Stimulated activated CD8-positive, alpha-beta memory T cell treated with anti-CD3 and anti-CD28 coated beads, Interleukin-4, amount 100 ng/mL, for 4 hours (primary cell): ENCODE measurements around the gene DOLPP1.

Source experiments
- DNase-seq, 2 donors: peaks; one replicate each; pipeline ENCODE4 v3.0.0-alpha.2; 2020; ENCODE audit warnings: low read depth in 2 of 2, low spot score in 1 of 2

DOLPP1 gene

DNA sequence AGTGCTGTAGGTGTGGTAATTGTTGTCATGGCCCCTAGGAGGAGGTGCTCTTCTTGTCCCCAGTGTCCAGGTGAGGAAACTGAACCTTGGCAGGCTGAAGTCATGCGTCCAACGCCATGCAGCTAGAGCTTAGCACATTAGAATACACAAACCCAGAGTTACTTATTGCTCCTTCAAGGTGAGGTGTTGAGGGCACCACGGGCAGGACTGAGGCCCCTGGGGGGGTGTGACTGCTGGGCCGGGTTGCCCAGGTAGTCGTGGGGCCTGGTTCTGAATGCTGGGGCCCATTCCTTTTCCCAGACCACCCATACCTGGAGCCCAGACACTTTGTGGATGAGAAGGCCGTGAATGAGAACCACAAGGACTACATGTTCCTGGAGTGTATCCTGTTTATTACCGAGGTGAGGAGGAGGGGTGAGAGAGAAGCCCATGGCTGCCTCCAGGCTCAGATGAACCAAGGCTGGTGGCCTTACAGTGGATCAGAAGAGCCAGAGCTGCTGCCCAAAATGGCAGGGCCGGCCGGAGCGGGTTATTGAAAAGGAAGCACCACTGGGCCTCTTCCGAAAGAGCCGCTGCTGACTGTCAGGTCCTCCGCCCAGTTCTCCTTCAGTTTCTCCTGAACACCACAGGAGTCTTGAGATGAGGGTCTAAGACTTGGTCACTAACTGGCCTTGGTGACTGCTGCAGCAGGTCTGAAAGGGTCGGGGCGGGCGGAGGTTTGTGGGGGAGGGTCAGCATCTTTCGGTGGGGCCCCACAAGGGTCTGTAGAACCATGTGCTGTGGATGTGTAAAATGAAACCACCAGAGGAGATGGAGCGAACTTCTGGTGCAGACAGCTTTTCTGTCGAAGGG, 56.6 kb downstream of the DOLPP1 start:
- no peak for DNase-seq

GRCh38 chr9:129138144-129138462, 57.2 kb downstream of the DOLPP1 start:
- DNase-seq = no peak

- no peak for DNase-seq
These were observed 57.7 kb downstream of the DOLPP1 start for GRCh38 chr9:129138476-129139232.

DNA sequence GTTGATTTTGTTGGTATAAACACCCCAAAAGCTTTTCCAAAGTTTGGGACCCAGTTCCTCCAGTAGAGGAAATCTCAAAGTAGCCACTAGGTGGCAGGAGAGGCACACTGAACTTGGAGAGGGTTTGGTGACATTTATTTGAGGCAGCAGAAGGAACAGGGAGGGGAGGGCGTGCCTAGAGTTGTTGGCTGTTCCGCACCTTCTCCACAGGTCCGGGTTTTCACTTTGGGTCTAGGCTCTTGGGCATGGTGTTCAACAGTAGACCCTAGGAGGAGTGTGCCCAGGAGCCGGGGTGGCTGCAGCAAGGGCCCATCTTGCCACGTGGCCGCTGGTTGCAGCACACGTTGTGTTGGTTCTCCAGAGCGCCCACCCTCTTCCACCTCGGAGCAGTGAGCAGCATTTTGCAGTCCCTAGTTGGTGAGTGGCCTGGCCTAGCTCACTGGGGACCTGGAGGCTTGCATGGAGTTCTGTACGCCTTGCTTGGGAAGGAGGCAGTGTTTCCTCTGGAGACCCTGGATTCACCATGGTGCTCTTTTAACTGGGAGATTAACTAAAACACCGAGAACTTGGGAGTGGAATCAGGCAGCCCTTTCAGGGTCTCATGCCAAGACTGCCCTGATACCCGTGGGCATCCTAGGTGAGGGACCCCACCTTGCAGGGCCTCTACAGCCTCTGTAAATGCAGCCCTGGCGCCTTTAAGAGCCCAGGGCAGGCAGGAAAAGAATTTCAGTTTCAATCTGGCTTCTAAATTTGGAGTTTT, 58.5 kb downstream of the DOLPP1 start:
- peak; percentile 47 to 51 for DNase-seq

GRCh38 chr9:129139993-129140396, 59.1 kb downstream of the DOLPP1 start:
- peak; percentile 52 to 75 for DNase-seq
